Measurements from ENCODE around the gene KCNAB1.

DNA sequence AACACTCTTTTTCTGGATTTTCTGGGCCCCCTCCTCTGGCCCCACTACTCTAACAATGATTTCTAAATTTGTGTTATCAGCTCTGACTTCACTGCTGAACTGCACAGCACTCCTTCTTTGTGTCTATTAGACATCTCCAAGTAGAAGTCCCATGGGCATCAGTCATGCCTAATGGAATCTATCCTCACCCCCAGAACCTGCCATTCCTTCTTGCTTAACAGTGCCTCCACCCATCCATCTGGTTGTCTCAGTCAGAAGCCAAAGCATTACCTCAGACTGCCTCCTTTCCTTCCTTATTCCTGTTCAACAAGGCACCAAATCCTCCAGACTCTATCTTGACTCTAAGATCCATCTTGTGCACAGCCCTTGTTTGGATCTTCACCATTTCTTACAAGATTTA lies 398.3 kb downstream of the KCNAB1 start:
- no peak for TF ChIP-seq CTCF (IDR thresholded peaks at IDR 0.05)
- no peak for TF ChIP-seq ELF4 (CRISPR knock-in tag; IDR thresholded peaks at IDR 0.05; ENCODE audit: low read depth)
- no peak for TF ChIP-seq PRDM15 (CRISPR knock-in tag; IDR thresholded peaks at IDR 0.05)
- no peak for TF ChIP-seq FOXP1 (CRISPR knock-in tag; IDR thresholded peaks at IDR 0.05; ENCODE audit: borderline replicate concordance)
- no peak for TF ChIP-seq GABPB1 (CRISPR knock-in tag; IDR thresholded peaks at IDR 0.05)
- no peak for TF ChIP-seq ZNF121 (CRISPR knock-in tag; IDR thresholded peaks at IDR 0.05)
- no peak for TF ChIP-seq ZNF425 (CRISPR knock-in tag; conservative IDR thresholded peaks at IDR 0.05)
- TF ChIP-seq ESRRA (CRISPR knock-in tag; IDR thresholded peaks at IDR 0.05; ENCODE audit: borderline replicate concordance): no peak

Data from WTC11 (cell line).